ENCODE results near the gene TTLL9.

GRCh38 chr20:31974951-31975487, 104.6 kb downstream of the TTLL9 start:
- TF ChIP-seq POLR2A (IDR thresholded peaks at IDR 0.05) (no peak), CTCF (IDR thresholded peaks at IDR 0.05) (no peak), POLR2AphosphoS5 (IDR thresholded peaks at IDR 0.05) (no peak), EP300 (IDR thresholded peaks at IDR 0.05) (no peak)
